ENCODE data around the gene KLHL20. TPM values are rescaled to one million over a fixed set of nuclear protein-coding genes. Genes with fewer than 3 reads are reported as not detected.
"Not testable (repeated sequence)": the region's sequence is repeated elsewhere in the genome, so short reads cannot be mapped to it uniquely, and the experiment has no call there.

Gene KLHL20
- total RNA-seq, 1 donor: 30.6 TPM

DNA sequence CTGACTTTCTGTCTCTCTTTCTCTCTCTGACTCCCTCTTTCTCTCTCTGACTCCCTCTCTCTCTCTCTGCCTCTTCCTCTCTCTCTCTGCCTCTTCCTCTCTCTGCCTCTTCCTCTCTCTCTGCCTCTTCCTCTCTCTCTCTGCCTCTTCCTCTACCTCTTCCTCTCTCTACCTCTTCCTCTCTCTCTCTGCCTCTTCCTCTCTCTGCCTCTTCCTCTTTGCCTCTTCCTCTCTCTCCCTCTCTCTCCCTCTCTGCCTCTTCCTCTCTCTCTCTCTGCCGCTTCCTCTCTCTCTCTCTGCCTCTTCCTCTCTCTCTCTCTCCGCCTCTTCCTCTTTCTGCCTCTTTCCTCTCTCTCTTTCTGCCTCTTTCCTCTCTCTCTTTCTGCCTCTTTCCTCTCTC lies 26.5 kb upstream of the KLHL20 start:
- H3K4me3 ChIP-seq (ENCODE audit: low read depth, low read length): no peak overlapping the region
- TF ChIP-seq, protein P1, sequence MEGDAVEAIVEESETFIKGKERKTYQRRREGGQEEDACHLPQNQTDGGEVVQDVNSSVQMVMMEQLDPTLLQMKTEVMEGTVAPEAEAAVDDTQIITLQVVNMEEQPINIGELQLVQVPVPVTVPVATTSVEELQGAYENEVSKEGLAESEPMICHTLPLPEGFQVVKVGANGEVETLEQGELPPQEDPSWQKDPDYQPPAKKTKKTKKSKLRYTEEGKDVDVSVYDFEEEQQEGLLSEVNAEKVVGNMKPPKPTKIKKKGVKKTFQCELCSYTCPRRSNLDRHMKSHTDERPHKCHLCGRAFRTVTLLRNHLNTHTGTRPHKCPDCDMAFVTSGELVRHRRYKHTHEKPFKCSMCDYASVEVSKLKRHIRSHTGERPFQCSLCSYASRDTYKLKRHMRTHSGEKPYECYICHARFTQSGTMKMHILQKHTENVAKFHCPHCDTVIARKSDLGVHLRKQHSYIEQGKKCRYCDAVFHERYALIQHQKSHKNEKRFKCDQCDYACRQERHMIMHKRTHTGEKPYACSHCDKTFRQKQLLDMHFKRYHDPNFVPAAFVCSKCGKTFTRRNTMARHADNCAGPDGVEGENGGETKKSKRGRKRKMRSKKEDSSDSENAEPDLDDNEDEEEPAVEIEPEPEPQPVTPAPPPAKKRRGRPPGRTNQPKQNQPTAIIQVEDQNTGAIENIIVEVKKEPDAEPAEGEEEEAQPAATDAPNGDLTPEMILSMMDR (IDR thresholded peaks at IDR 0.05; ENCODE audit: insufficient read depth, low read length): no peak
- DNase-seq (ENCODE audit: low read depth): no peak

GRCh38 chr1:173693238-173693637 lies 21.5 kb upstream of the KLHL20 start:
- H3K4me3 ChIP-seq (ENCODE audit: low read depth, low read length): no peak overlapping the region
- DNase-seq (ENCODE audit: low read depth): no peak
- TF ChIP-seq, protein P1 (IDR thresholded peaks at IDR 0.05; ENCODE audit: insufficient read depth, low read length): no peak

- H3K4me3 ChIP-seq (ENCODE audit: low read depth, low read length); DNase-seq (ENCODE audit: low read depth): not testable (repeated sequence)
Observed at GRCh38 chr1:173701299-173701698, 13.5 kb upstream of the KLHL20 start.

DNA sequence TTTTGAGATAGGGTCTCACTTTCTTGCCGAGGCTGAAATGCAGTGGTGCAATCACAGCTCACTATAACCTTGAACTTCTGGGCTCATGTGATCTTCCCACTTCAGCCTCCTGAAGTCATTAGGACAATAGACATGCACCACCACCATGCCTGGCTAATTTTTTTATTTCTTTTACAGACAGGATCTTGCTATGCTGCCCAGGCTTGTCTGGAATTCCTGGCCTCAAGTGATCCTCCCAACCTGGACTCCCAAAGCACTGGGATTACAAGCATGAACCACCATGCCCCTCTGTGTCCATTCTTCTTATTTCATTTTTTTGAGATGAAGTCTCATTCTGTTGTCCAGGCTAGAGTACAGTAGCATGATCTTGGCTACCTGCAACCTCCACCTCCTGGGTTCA lies 12.0 kb upstream of the KLHL20 start:
- TF ChIP-seq, protein P1 (IDR thresholded peaks at IDR 0.05; ENCODE audit: insufficient read depth, low read length): no peak
- H3K4me3 ChIP-seq (ENCODE audit: low read depth, low read length): no peak overlapping the region
- no peak for DNase-seq (ENCODE audit: low read depth)

DNA sequence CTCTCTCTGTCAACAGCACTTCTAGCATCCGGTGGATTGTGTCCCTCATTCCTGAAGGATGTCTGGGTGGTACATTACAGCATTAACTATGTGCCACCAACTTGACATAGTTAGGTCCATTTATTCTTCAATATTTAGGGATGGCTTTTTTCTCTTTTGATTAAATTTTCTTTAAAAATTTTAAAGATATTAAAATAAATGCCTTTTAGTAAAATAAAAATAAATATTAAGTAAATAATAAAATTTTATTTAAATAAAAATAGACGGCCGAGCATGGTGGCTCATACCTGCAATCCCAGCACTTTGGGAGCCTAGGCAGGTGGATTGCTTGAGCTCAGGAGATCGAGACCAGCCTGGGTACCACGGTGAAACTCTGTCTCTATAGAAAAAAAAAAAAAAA lies 9.7 kb upstream of the KLHL20 start:
- H3K4me3 ChIP-seq (ENCODE audit: low read depth, low read length): no peak overlapping the region
- no peak for DNase-seq (ENCODE audit: low read depth)
- TF ChIP-seq, protein P1 (IDR thresholded peaks at IDR 0.05; ENCODE audit: insufficient read depth, low read length): no peak

DNA sequence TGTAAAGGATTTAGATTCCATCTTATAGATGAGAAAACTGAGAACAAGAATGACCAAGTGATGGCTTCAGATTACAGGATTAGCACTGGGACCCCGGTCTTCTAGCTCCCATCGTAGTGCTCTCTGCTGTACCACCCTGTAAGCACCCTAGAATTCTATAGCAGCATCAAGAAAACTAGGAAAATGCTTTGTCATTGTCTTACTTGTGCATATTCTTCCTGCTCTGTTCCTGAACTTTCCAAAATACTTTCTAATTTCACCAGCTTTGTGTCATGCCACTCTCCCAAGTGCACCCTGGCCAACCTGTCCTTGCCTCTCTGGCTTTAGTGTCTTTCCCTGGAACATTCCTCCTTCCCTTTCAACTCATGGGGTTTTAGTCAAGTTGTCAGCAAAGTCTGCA lies 6.0 kb upstream of the KLHL20 start:
- TF ChIP-seq, protein P1 (IDR thresholded peaks at IDR 0.05; ENCODE audit: insufficient read depth, low read length): no peak
- H3K4me3 ChIP-seq (ENCODE audit: low read depth, low read length): no peak overlapping the region
- DNase-seq (ENCODE audit: low read depth): no peak

GRCh38 chr1:173714441-173714758 lies 381 bp upstream of the KLHL20 start:
- H3K4me3 ChIP-seq (ENCODE audit: low read depth, low read length): peak overlapping the region; percentile 90
- TF ChIP-seq, protein P1 (IDR thresholded peaks at IDR 0.05; ENCODE audit: insufficient read depth, low read length): no peak
- DNase-seq (ENCODE audit: low read depth): no peak

DNA sequence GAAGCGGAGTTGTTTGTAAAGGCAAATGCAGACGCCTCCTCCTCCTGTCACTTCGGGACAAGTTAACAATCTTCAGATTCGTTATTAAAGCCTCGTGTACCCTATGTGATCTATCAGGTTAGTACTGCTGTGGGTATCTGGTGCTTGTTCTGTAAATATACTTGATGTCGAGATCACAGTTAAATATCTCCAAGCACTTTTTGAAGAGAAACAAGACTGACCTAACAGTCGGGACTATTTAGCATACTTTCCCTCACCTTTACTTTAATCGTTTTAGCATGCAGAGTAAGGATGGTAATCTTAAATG lies 710 bp downstream of the KLHL20 start:
- H3K4me3 ChIP-seq (ENCODE audit: low read depth, low read length): peak overlapping the region; percentile 90
- DNase-seq (ENCODE audit: low read depth): no peak
- TF ChIP-seq, protein P1 (IDR thresholded peaks at IDR 0.05; ENCODE audit: insufficient read depth, low read length): no peak
